ENCODE results near the gene UCK2.

UCK2 gene

GRCh38 chr1:165898837-165899236 is 71.4 kb downstream of the UCK2 start:
- no peak for DNase-seq (ENCODE audit: low read depth in 2 of 2, low spot score in 1 of 2)

- DNase-seq (ENCODE audit: low read depth in 2 of 2, low spot score in 1 of 2) = no peak
Observed at GRCh38 chr1:165899461-165899941, 72.1 kb downstream of the UCK2 start.

- no peak for DNase-seq (ENCODE audit: low read depth in 2 of 2, low spot score in 1 of 2)
Observed at GRCh38 chr1:165900576-165901380, 73.4 kb downstream of the UCK2 start.

GRCh38 chr1:165902565-165902964 is 75.2 kb downstream of the UCK2 start:
- DNase-seq (ENCODE audit: low read depth in 2 of 2, low spot score in 1 of 2) = no peak

GRCh38 chr1:165903672-165904071 is 76.3 kb downstream of the UCK2 start:
- DNase-seq (ENCODE audit: low read depth in 2 of 2, low spot score in 1 of 2) = no peak

- no peak for DNase-seq (ENCODE audit: low read depth in 2 of 2, low spot score in 1 of 2)
Observed at GRCh38 chr1:165904948-165905347, 77.5 kb downstream of the UCK2 start.

- DNase-seq (ENCODE audit: low read depth in 2 of 2, low spot score in 1 of 2) = no peak
Observed at GRCh38 chr1:165905853-165906252, 78.4 kb downstream of the UCK2 start.

- DNase-seq (ENCODE audit: low read depth in 2 of 2, low spot score in 1 of 2) = no peak
Observed at GRCh38 chr1:165907256-165907857, 79.9 kb downstream of the UCK2 start.

- DNase-seq (ENCODE audit: low read depth in 2 of 2, low spot score in 1 of 2) = no peak
Observed at GRCh38 chr1:165910764-165911421, 83.5 kb downstream of the UCK2 start.

GRCh38 chr1:165911609-165912281 is 84.3 kb downstream of the UCK2 start:
- DNase-seq (ENCODE audit: low read depth in 2 of 2, low spot score in 1 of 2) = no peak

- DNase-seq (ENCODE audit: low read depth in 2 of 2, low spot score in 1 of 2) = no peak
Observed at GRCh38 chr1:165912638-165913037, 85.2 kb downstream of the UCK2 start.

- DNase-seq (ENCODE audit: low read depth in 2 of 2, low spot score in 1 of 2) = peak; percentile 21 to 40
Observed at GRCh38 chr1:165914136-165914798, 86.9 kb downstream of the UCK2 start.

GRCh38 chr1:165915480-165915879 is 88.1 kb downstream of the UCK2 start:
- DNase-seq (ENCODE audit: low read depth in 2 of 2, low spot score in 1 of 2) = no peak

GRCh38 chr1:165915932-165916348 is 88.5 kb downstream of the UCK2 start:
- no peak for DNase-seq (ENCODE audit: low read depth in 2 of 2, low spot score in 1 of 2)

GRCh38 chr1:165917166-165917565 is 89.8 kb downstream of the UCK2 start:
- no peak for DNase-seq (ENCODE audit: low read depth in 2 of 2, low spot score in 1 of 2)

GRCh38 chr1:165924117-165924516 is 96.7 kb downstream of the UCK2 start:
- no peak for DNase-seq (ENCODE audit: low read depth in 2 of 2, low spot score in 1 of 2)

GRCh38 chr1:165925498-165926079 is 98.2 kb downstream of the UCK2 start:
- no peak for DNase-seq (ENCODE audit: low read depth in 2 of 2, low spot score in 1 of 2)

GRCh38 chr1:165927169-165927568 is 99.8 kb downstream of the UCK2 start:
- DNase-seq (ENCODE audit: low read depth in 2 of 2, low spot score in 1 of 2) = no peak

GRCh38 chr1:165928075-165928731 is 100.8 kb downstream of the UCK2 start:
- no peak for DNase-seq (ENCODE audit: low read depth in 2 of 2, low spot score in 1 of 2)

- DNase-seq (ENCODE audit: low read depth in 2 of 2, low spot score in 1 of 2) = no peak
Observed at GRCh38 chr1:165930961-165931360, 103.5 kb downstream of the UCK2 start.

Measured in stimulated activated CD8-positive, alpha-beta memory T cell treated with anti-CD3 and anti-CD28 coated beads, Interleukin-4, amount 100 ng/mL, for 4 hours (primary cell).